GM19351 (cell line): Measurements from ENCODE around the gene DSCAM.
"Not testable (repeated sequence)": the region's sequence is repeated elsewhere in the genome, so short reads cannot be mapped to it uniquely, and the experiment has no call there.

ENCODE experiments used
- ATAC-seq: cut with Tn5 transposase; IDR thresholded peaks from one replicate; pipeline ENCODE4 v1.9.1; 2021; ENCODE audit warnings: mild to moderate bottlenecking, moderate library complexity; ENCODE audit not compliant: unreplicated experiment

The DSCAM gene

DNA sequence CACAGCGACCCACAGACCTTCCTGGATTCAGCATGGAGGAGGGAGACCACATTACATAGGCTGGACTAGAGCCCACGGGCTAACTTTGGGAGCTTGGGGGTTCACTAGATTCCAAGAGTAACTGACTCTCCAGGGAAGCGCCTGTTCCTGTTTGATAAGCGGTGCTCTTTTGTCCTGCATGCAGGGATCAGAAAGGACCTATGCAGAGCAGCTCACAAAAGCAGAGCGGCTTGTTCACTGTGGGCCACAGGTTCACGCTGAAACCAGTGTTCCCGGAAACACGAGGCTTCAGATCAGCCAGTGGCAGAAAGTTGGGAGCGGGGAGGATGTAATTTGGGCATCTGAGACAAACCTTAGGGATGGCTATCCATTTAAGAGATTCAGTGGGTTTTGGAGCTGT is 575.8 kb downstream of the DSCAM start:
- ATAC-seq = no peak

DNA sequence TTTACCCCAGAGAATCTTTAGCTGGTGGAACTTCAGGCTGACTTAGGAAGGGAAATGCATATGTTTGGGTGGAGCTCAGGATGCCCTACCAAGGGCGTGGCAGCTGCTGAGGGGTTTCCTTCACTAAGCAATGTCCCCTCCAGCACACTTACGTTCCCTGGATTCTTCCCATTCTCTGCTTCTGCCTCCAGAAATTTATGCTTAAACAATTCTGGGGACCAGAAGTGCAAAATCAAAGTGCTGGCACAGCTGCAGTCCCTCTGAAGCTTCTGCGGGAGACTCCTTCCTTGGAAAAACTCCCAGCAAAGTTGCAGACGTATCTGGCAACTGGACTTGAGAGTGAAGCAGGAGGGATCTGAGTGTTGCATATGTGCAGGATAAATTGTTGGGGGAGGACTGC is 576.9 kb downstream of the DSCAM start:
- no peak for ATAC-seq

DNA sequence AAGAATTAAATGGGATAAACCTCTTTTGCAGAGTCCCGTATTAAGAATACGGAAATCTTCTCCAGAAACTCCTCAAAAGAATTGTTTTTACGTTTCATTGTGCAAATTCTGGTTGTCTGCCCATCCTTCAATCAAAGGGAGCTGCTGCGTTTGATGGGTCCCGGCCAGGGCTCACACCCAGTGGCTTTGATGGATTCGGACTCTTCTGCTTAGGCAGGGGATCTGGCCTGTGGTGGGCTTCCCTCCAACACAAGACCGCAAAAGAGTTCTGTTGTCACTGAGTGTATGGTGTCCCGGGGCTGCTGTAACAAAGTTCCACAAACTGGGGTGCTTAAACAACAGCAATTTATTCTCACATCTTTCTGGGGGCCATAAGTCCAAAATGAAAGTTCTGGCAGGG is 577.7 kb downstream of the DSCAM start:
- ATAC-seq = no peak

DNA sequence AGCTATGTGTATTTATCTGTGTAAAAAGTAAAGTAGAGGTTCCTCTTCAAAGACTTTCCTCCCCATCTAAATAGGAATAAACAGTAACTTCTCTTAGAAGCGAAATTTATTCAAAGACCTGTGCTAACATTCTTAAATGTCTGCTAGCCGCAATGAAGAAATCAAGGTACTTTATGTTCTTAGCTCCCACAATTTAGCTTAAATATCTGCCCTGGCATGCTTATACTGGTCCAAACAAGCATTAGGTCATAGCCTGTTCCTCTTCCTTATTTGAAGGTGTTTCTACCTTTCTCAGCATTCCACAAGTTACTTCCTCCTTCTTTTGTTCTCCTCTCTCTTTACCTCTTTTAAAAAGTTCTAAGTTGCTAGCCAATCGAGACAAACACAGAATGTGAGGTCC is 588.5 kb downstream of the DSCAM start:
- not testable (repeated sequence) for ATAC-seq

DNA sequence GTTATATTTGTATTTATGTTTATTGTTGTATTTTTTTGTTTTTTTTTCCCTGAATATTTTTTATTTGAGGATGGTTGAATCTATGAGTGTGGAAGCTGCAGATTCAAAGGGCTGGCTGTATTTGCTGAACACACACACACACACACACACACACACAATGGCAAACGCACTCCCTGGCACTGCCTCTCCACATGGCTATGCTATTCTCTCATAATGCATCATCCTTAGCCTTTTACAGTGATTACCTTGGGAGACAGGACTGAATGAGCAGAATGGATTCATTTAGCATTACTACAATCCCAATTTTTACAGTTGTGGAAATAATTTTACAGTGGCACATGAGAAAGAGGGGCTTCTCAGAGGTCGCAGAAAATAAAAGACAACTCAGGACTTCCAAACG is 589.6 kb downstream of the DSCAM start:
- no peak for ATAC-seq

DNA sequence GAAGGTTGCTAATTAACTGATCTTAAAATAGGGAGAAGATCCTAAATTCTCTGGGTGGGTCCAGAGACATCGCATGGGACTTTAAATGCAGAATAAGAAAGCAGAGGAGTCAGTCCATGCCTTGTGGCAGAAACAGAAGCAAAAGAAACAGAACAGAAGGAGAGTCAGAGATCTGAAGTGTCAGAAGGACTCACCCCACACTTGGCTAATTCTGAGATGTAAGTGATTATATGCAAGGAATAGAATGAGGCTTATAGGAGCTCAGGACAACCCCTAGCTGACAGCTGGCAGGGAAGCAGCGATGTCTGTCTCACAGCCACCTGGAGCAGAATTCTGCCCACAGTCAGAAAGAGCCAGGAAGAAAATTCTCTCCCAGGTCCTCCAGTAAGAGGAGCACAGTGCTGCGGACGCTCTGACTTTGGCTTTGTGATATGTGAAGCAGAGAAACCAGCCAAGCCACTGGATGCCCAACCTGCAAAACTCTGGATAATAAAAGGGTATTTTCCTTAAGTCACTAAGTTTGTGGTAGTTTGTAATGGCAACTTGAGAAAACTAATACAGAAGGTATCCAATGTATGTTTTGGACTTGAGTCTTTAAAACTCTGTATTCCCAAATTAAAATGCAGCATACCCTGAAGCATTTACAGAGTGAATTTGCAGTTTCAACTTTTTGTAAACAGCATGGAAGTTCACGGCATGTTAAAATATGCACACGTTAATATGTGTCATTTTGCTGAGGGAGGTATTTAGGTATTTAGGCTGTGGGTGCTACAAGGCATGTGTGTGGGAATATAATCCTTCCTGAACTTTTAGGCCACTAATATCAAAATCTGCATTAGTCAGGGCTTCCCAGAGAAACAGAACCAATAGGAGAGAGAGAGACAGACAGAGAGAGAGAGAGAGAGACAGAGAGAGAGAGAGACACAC is 591.2 kb downstream of the DSCAM start:
- no peak for ATAC-seq

DNA sequence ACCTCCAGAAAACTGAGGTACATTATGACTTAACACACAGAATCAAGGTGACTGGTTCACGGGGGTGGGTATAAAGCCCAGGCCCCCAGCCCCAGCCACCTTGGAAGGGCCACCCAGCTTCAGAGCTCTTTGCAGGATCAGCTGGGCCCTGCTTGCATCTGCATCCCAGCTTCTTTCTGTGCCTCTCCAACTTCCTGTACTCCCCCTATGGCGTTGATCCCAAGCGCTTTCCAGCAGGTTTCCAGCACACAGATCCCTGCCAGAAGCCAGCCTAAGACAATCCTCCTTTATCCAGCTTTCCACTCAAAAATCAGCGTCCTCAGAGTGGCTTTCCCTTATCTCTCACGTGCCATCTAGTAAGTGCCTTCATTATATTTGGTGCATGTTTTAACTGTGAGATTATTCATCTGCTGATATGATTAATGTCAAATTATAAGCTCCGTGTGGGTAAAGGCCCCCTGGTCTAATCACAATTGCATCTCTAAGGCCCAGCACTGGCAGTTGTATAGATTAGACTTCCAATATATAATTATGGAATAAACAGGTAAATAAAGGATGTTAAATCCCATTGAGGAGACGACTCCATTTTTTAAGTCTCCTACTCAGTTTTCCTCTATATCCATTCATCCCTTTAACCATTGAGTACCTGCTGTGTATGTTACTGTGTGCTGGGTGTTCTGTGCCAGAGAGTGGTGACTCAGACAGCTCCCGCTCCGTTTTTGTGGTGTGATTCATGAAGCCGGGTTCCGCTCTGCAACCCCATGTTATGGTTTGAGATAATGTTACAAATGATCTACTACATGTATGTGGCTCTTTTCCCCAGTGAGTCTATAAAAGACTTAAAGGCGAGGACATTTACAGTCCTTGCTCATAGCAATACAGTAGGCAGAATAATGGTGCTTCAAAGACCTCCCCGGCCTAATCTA is 592.2 kb downstream of the DSCAM start:
- no peak for ATAC-seq

DNA sequence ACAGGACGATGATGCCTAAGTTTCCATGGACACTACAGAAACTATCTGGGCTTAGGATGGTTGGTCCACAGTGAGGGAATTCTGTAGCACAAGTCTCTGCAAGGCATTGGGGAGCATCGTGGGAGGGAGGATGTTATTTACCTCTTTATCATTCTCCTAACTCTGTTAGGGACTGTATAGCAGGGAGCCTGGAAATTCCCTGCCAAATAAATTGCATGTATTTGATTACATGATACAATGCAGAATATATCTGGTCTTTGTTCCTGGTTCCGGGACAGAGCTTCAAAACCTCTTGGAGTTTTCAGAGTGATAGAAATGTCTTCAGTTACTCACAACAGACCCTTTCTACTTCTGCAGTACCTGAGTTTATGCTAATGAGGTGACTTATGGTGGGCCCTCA is 593.8 kb downstream of the DSCAM start:
- ATAC-seq = no peak

DNA sequence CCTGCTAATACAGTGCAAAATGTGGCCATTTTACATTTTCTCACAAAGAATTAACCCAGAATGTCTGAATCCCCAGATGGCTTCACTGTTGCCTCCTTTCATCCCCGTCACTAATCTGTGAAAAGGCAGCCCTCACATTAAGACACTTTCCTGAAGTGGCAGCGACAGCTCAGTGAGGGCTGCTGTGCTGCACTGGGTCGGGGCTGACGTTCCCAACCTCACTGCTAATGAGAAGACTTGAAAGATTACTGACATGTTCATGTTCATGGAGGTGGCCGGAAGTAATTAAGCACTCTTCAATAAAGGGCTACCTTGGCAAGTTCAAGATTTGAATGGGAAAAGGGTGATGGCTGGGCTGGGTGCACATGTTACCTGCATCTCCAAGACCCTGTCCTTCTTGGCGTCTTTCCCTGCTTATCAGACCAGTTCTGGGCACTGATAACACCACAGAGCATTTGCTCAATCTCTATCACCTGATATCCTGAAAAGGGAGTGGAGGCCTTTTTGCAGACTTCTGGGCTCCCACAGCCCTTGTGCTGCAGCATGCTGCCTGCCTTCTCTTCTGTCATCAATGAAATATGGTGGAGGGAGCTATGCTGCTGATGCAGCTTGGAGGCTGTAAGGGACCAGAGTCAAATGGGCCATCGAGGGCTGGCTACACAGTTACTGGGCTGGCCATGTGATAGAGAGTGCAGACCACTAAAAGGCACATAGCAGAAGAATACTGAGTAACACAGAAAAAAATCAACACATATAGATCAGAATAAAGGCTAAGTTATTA is 596.3 kb downstream of the DSCAM start:
- no peak for ATAC-seq

DNA sequence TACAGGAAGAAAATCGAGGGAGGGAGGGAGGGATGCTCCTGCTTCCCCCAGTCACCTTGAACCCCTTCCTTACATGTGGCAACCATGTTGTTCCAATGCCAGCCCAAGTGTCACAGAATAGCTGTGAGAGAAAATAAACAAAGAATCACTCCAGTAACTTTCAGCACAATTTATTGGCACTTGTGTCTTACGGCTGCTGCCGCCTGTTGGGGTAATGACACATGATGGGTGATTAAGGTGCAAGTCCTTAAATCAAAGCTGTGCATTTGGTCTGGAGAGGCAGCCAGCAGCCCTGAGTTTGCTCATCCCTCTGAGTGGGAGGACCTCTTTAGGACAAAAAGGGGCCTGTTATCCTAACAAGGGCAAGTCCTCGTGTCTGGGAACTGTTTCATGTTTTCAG is 602.0 kb downstream of the DSCAM start:
- ATAC-seq = no peak

DNA sequence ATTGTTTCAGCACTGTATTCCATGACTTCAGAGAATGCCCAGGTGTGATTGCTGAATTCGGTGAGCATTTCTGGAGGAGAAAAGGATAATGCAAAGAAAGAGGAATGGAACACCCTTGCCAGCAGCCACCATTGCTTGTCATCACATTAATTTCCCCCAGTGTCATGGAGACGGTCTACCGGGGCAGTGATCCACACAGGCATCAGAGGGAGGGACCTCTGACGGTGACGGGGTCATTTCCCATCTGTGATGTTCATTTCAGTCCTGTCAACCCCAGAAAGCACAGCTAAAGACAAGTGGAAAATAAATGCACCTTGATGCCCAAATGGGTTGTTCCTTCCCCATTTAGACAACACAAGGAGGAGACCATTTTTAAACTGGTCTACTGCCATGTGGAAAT is 603.3 kb downstream of the DSCAM start:
- no peak for ATAC-seq

DNA sequence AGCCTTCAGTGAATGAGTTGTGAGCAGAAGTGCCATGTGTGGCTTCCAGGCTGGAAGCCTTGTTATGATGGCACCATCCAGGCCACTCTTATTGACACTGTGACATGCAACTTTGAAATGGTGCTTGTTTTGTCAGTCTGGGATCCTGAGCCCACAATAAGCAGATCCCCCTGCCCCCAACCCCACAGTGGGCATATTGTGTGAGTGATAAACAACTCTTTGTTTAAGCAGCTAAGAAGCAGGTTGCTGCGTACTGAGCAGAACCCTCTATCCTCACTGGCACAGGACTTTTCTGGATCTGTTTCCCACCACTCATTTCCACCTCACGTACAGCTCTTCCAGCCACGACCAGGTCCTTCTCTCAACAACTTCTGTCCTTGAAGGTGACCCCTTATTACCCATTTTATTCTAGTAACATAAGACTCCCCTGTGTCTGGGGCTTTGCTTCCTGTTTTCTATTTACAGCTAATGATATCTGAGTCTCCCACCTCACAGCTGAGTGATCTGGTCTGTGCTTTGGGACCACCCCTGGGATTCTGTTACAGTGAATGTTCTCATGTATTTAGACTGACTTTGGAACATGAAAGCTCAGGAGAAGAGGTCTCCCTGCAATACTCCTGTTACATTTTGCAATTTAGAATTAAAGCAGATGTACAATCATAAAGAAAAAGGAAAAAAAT is 604.2 kb downstream of the DSCAM start:
- no peak for ATAC-seq

DNA sequence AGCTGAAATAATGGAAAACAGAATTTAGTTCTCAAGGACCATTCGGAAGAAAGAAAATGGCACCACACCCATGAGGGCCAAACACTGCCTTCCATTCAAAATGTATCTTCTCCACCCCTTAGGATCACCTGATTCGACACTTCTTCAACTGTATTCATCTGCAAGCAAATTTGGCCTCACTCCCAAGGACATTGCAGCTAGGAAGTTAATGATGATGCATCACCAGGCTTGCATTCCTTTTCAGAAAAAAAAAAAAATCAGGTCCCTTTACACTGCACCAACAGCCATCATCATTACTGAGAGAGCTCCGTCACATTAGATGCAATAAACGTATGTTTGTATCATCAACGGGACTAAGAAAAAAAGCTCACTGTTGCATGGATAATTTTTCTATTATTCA is 611.4 kb downstream of the DSCAM start:
- no peak for ATAC-seq

DNA sequence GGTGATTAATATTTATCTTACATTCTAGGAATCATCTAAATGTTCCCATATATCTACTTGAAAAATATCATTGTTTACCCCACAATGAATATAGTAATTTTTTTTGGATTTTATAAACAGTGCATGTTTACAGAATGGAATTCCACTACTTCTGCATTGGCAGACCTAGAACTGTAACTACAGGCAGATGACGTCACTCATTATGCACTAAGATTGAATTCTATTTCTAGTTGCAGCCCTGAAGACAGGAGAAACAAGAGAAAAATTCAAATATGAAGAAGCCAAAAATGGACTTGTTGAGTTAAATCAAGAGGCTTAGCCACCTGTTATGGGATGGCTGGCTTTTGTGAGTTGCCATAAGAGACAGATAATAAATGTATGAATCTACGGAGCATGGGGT is 615.0 kb downstream of the DSCAM start:
- ATAC-seq = no peak

DNA sequence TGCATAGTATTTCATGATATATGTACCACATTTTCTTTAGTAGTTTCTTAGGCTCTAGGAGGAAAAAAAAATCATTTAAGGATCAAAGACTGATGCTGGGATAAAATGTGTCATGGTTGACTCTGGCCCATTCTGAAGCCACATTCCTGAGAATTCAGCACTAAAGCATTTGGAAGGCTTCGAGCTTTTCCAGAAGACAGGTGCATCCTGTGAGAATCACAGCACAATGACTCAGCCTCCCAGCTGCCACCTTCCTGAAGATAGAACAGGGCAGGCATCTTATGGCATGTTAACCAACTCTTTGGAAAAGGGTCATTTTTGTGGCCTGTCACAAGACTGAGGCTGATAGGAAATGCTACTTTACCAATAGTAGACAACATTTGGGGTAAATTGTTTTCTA is 619.9 kb downstream of the DSCAM start:
- ATAC-seq = no peak

DNA sequence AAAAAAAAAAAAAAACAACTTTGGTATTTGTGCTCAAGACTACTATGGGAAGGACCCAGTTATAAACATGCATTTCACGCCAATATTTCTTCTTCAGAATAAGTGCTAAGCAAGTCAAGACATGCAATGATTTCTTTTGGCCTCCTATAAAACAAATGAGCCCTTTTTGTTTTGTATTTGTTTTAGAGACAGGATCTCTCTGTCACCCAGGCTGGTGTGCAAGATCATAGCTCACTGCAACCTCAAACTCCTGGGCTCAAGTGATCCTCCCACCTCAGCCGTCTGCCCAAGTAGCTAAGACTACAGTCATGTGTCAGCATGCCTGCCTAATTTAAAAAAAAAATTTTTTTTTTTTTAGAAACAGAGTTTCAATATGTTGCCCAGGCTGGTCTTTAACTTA is 631.0 kb downstream of the DSCAM start:
- ATAC-seq = no peak

DNA sequence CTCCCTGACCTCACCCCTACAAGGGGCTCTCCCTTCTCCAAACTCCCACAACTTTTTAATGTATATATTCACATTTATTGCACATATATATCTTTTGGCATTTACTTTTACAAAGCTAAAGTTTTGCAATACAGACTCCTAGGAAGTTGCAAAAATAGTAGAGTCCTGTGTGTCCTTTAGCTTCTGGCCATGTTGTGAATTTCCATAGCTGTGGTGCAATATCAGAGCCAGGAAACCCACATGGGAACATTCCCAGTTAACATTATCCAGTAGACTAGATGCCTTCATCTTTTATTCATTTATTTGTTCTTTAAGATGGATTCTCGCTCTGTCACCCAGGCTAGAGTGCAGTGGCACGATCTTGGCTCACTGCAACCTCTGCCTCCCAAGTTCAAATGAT is 636.7 kb downstream of the DSCAM start:
- no peak for ATAC-seq

DNA sequence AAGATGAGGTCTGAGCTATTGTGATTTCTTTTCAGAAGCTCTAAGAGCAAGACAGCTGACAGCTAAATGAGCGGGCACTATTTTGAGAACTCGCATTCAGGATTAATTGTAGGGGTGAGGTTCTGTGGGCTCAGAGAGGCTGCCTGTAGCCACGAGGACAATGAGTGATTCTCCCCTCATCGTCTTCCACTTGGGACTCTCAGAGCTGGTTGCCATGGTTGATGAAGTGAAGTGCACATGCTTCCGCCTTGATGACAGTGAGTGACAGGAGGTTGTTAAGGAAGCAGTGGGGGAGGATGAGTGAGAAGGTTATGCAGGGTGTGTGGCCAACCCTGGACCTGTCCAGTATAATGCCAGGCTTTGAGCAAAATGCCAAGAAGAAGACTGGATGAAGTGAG is 638.0 kb downstream of the DSCAM start:
- no peak for ATAC-seq

DNA sequence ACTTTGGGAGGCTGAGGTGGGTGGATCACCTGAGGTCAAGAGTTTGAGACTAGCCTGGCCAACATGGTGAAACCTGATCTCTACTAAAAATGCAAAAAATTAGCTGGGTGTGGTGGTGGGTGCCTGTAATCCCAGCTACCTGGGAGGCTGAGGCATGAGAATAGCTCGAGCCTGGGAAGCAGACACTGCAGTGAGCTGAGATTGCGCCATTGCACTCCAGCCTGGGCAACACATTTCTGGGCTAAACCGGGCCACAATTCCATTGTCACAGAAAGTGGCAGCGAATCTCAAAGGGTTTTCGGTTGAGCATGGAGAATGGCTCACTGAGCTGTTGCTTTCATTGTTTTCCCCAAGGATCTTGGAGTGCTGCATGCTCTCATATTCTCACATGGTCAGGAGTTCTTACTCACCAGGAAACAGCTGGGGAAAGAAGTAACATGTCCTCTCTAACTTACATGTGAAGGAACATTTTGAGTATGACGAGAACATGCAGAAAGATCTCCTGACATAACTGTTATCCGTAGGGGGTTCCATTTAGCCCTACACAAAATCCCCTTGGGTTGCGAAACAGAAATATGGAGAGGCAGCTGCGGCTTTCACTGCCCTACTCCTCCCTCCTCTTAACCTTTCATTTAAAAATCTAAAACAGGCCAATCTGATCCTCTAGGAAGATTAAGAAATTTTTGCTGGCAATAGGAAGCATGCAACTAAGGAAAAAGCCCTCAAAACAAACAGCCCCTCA is 638.6 kb downstream of the DSCAM start:
- ATAC-seq = no peak

DNA sequence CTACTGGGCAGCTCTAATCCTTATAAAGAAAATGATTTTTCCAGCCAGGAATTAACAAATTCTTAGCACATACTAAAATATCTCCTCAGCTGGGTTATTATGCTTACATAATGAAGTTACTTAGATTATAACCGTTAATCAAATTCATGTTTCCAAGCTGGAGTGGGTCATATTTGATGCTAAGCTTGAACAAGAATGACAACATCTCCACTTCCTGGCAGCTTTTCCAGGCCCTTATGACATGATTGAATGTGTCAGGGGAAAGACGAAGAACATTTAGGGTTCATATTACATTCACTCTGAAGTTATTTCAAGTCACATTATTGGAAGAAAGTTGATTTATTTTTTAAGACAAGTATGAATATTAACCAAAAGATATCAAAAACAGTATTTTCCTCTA is 646.0 kb downstream of the DSCAM start:
- no peak for ATAC-seq
